Measurements from ENCODE around the gene SLC15A4.
"Not testable (repeated sequence)": the region's sequence is repeated elsewhere in the genome, so short reads cannot be mapped to it uniquely, and the experiment has no call there.

The SLC15A4 gene

GRCh38 chr12:128848371-128848770 is 24.6 kb upstream of the SLC15A4 start:
- peak in 1 of 42 donors; percentile 10 for DNase-seq
- intact Hi-C loops (cut with DNase I), result no loop called here

DNA sequence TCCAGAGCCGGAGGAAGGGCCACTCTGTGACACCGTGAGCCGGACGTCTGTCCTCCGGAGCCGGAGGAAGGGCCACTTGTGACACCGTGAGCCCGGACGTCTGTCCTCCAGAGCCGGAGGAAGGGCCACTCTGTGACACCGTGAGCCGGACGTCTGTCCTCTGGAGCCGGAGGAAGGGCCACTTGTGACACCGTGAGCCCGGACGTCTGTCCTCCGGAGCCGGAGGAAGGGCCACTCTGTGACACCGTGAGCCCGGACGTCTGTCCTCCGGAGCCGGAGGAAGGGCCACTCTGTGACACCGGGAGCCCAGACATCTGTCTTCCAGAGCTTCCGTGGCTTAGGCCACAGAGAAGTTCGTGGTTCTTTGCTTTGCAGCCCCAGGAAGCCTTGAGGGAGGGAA is 22.9 kb upstream of the SLC15A4 start:
- intact Hi-C loops (cut with DNase I), result not testable (repeated sequence)
- DNase-seq, result peak in 2 of 42 donors; percentile 5 to 7

DNA sequence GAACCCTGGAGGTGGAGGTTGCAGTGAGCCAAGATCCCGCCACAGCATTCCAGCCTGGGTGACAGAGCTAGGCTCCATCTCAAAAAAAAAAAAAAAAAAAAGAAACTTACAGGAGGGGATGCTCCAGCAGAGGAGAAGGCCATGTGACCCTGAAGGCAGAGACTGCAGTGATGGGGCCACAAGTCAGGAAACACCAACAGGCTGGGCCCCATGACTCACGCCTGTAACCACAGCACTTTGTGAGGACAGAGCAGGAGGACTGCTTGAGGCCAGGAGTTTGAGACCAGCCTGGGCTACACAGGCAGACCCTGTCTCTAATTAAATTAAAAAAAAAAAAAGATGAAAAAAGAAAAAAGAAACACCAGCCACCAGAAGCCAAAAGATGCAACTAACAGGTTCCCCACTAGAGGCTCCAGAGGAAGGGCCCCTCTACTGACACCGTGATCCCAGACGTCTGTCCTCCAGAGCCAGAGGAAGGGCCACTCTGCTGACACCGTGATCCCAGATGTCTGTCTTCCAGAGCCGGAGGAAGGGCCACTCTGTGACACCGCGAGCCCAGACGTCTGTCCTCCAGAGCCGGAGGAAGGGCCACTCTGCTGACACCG is 20.4 kb upstream of the SLC15A4 start:
- peak in 3 of 42 donors; percentile 21 to 49 (median 23) for DNase-seq
- intact Hi-C loops (cut with DNase I), result no loop called here

GRCh38 chr12:128843538-128843937 is 19.8 kb upstream of the SLC15A4 start:
- intact Hi-C loops (cut with DNase I), result no loop called here
- peak in 1 of 42 donors; percentile 8 for DNase-seq

GRCh38 chr12:128842579-128842978 is 18.8 kb upstream of the SLC15A4 start:
- peak in 1 of 42 donors; percentile 9 for DNase-seq
- intact Hi-C loops (cut with DNase I), result no loop called here

- intact Hi-C loops (cut with DNase I), result no loop called here
- DNase-seq, result peak in 4 of 42 donors; percentile 16 to 41 (median 32)
These were observed 17.2 kb upstream of the SLC15A4 start for GRCh38 chr12:128840862-128841468.

- DNase-seq, result peak in 2 of 42 donors; percentile 1 to 7
- intact Hi-C loops (cut with DNase I), result not testable (repeated sequence)
These were observed 16.1 kb upstream of the SLC15A4 start for GRCh38 chr12:128839885-128840284.

DNA sequence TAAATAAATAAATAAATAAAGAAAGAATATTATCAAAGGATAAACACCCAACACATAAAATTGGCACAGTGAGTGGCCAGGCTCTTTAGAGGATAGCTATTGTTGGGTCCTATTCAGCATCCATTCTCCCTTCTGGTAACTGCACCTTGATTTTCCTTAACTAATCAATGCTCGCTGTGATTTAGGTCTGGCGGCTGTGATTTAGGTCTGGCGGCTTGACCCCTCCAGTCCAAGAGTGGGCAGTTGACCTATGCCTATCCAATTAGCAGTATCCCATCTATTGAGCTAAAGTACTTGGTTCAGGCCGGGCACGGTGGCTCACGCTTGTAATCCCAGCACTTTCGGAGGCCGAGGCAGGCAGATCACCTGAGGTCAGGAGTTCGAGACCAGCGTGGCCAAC is 9.7 kb upstream of the SLC15A4 start:
- intact Hi-C loops (cut with DNase I), result no loop called here

GRCh38 chr12:128830505-128830893 is 6.7 kb upstream of the SLC15A4 start:
- intact Hi-C loops (cut with DNase I), result no loop called here
- DNase-seq, result no peak

More for the DNA sequence above, 9.7 kb upstream of the SLC15A4 start:
- no peak for DNase-seq

DNA sequence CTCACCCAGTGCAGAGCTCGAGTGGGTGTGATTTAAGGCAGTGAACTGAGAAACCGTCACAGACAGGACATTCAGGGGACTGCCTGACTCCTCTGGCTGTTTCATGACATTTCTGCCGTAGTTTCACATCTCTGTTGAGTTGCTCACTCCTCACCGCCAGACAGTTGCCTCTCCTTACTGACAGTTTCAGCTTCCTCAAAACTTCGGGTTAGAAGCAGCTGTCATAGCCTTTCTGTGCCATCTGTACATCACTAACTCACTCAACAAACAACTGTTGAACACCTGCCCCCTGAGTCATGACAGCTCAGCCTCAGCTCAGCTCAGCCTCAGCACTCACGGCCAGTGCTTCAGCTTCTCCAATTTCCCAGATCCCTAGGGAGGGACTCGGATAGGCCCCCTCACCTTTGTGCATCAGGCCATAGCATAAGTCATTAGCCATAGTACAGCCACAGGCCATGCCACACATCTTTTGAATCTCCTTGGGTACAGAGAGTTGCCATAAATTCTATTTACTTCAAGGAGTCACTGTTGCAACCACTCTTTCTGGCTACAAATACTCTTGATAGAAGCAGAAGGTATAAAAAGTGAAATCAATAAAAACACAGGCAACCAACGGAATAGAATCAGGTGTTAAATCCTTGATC is 6.2 kb upstream of the SLC15A4 start:
- intact Hi-C loops (cut with DNase I), result no loop called here

DNA sequence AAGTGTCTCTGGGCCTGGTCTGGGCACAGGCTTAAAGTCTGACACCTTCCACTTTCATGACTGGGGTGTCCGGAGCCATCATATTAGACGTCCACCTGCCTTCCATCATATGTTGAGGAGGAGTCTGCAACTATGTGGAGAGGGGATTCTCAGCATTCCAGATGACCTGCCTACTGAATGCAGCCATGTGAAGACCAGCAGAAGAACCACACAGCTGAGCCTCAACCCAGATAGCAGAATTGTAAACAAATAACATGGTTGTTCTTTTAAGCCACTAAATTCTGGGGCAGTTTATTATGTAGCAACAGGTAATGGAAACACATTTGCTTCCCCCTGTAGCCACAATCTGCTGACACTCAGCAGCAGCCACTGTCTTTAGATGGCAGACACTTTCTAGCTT is 4.0 kb upstream of the SLC15A4 start:
- DNase-seq, result no peak
- intact Hi-C loops (cut with DNase I), result no loop called here

More for the DNA sequence above, 6.2 kb upstream of the SLC15A4 start:
- DNase-seq, result peak in 5 of 42 donors; percentile 10 to 55 (median 29)

DNA sequence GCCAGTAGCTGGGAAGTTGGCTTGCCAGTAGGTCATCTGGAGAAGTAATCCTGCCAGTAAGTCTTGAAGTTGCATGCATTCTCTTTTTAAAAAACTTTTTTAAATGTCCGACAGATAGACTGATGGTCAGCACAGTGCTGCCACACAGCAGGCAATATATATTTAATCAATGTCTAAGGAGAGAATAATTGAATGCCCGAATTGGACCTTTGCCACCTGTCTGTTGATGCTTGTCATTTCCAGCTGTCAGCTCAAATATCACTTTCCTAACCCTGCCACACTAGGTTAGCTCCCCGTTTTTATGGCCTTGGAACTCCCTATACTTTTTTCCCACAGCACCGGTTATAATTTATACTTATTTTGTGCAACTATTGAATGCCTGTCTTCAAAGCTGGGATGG is 2.1 kb upstream of the SLC15A4 start:
- intact Hi-C loops (cut with DNase I), result no loop called here
- no peak for DNase-seq

GRCh38 chr12:128823216-128823915 is 392 bp downstream of the SLC15A4 start:
- intact Hi-C loops (cut with DNase I), result no loop called here
- DNase-seq, result peak in 3 of 42 donors; percentile 10 to 45 (median 30)

GRCh38 chr12:128820723-128821432 is 2.9 kb downstream of the SLC15A4 start:
- intact Hi-C loops (cut with DNase I), result no loop called here
- DNase-seq, result peak in 30 of 42 donors; percentile 15 to 76 (median 50)

DNA sequence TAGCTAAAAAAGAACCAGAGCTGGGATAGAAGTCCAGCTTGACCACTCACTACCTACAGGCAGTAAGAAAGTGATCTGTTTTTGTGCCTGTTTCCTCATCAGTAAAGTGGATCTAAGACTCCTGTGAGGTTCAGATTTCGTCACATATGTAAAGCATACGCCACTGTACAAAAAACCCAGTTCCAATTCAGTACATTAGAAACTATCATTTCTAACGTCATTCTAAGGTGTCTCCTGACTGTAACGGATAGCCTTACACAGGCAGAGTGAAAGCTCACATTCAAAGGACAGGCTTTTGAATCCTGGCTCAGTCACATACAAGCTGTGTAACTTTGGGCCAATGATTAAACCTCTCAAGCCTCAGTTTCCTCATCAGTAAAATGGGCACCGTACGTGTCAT is 3.5 kb downstream of the SLC15A4 start:
- no peak for DNase-seq
- intact Hi-C loops (cut with DNase I), result no loop called here

- peak in 1 of 42 donors; percentile 29 for DNase-seq
These were observed 4.2 kb downstream of the SLC15A4 start for GRCh38 chr12:128819293-128820144.

GRCh38 chr12:128818065-128819022 is 5.4 kb downstream of the SLC15A4 start:
- DNase-seq, result peak in 2 of 42 donors; percentile 22 to 33
- intact Hi-C loops (cut with DNase I), result no loop called here

More at GRCh38 chr12:128819293-128820144, 4.2 kb downstream of the SLC15A4 start:
- intact Hi-C loops (cut with DNase I), result no loop called here

All from head of caudate nucleus (tissue), 42 donors.